Superior temporal gyrus (tissue), 1 donor: Measurements from ENCODE around the gene POP5.
A peak's percentile ranks its signal among the peaks of the same experiment; 100 is the strongest.
"Not testable (repeated sequence)": the region's sequence is repeated elsewhere in the genome, so short reads cannot be mapped to it uniquely, and the experiment has no call there.

Experiments
- DNase-seq: peaks from one replicate; pipeline ENCODE4 v3.0.0-alpha.2; 2016; ENCODE audit errors: extremely low spot score

POP5 gene

GRCh38 chr12:120536064-120536791 is 45.0 kb downstream of the POP5 start:
- no peak for DNase-seq

- no peak for DNase-seq
Observed at GRCh38 chr12:120534703-120535655, 46.2 kb downstream of the POP5 start.

- DNase-seq: peak; percentile 94
Observed at GRCh38 chr12:120534203-120534702, 46.9 kb downstream of the POP5 start, which contains the start of gene RNF10. TSS of gene RNF10 (plus strand) at chr12:120534356. CDS start at chr12:120534812, 456 bp downstream.

GRCh38 chr12:120532701-120533238 is 48.4 kb downstream of the POP5 start:
- no peak for DNase-seq

GRCh38 chr12:120530418-120530761 is 50.8 kb downstream of the POP5 start:
- not testable (repeated sequence) for DNase-seq

GRCh38 chr12:120529641-120530417 is 51.4 kb downstream of the POP5 start:
- DNase-seq: peak; percentile 68

- DNase-seq: peak; percentile 96
Observed at GRCh38 chr12:120528861-120529525, 52.2 kb downstream of the POP5 start, which contains the start of gene COQ5. TSS of gene COQ5 (minus strand) at chr12:120529158. CDS start at chr12:120529141, 17 bp downstream.
